Cardiac fibroblast (primary cell): ENCODE data around the gene RFXANK.
A peak's percentile ranks its signal among the peaks of the same experiment; 100 is the strongest.

Source experiments
- DNase-seq, 2 donors: peaks; one replicate each; pipeline versions ENCODE4 v3.0.0 to v3.0.0-alpha.2; 2010; ENCODE audit warnings: low read depth in 2 of 2
- H3K4me3 ChIP-seq, 2 donors: replicated peaks in 1 of 2; 1 replicate in 1 of 2; 2 replicates in 1 of 2; pipeline ENCODE4 v1.5.1; 2011; ENCODE audit warnings: low read depth in 2 of 2, low read length in 2 of 2, mild to moderate bottlenecking in 2 of 2, moderate library complexity in 1 of 2
- CTCF ChIP-seq: IDR thresholded peaks from one replicate; pipeline ENCODE4 v1.5.1; 2011; ENCODE audit warnings: low read depth, mild to moderate bottlenecking, low read length, inconsistent platforms

The RFXANK gene

GRCh38 chr19:19224150-19224851 lies 32.2 kb downstream of the RFXANK start:
- no peak overlapping the region for H3K4me3 ChIP-seq
- no peak for DNase-seq
- TF ChIP-seq CTCF, result no peak

- DNase-seq, result peak; percentile 54 to 55
- TF ChIP-seq CTCF, result peak; percentile 61
- peak overlapping the region in 1 of 2 donors; percentile 18 for H3K4me3 ChIP-seq
Observed at GRCh38 chr19:19224852-19225494, 32.9 kb downstream of the RFXANK start.

- DNase-seq, result no peak
- TF ChIP-seq CTCF, result no peak
- no peak overlapping the region for H3K4me3 ChIP-seq
Observed at GRCh38 chr19:19226204-19226603, 34.1 kb downstream of the RFXANK start.

DNA sequence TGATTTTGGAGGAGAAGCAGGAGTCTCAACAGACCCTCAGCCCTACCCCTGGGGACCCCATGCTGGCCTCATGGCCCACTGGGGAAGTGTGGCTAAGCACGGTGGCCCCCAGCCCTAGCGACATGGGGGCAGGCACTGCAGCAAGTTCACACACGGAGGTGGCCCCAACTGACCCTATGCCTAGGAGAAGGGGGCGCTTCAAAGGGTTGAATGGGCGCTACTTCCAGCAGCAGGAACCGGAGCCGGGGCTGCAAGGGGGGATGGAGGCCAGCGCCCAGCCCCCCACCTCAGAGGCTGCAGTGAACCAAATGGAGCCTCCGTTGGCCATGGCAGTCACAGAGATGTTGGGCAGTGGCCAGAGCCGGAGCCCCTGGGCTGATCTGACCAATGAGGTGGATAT lies 34.6 kb downstream of the RFXANK start:
- DNase-seq, result no peak
- H3K4me3 ChIP-seq, result no peak overlapping the region
- TF ChIP-seq CTCF, result no peak

DNA sequence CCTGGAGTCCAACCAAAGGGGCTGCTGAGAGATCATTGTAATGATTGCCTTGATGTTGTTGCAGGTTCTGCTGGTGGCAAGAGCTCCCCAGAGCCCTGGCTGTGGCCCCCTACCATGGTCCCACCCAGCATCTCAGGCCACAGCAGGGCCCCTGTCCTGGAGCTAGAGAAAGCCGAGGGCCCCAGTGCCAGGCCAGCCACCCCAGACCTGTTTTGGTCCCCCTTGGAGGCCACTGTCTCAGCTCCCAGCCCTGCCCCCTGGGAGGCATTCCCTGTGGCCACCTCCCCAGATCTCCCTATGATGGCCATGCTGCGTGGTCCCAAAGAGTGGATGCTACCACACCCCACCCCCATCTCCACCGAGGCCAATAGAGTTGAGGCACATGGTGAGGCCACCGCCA lies 35.2 kb downstream of the RFXANK start:
- no peak for DNase-seq
- no peak for TF ChIP-seq CTCF
- no peak overlapping the region for H3K4me3 ChIP-seq

GRCh38 chr19:19229701-19230100 lies 37.6 kb downstream of the RFXANK start:
- DNase-seq, result no peak
- no peak for TF ChIP-seq CTCF
- no peak overlapping the region for H3K4me3 ChIP-seq
